Heart left ventricle (tissue), 16 donors: ENCODE measurements around the gene DNAJC8. TPM values are rescaled to one million over a fixed set of nuclear protein-coding genes. Genes with fewer than 3 reads are reported as not detected.

Experiments
- ATAC-seq, 4 donors: fragments of 200-7000 bp; cut with Tn5 transposase; one replicate each; pipeline ENCODE4 v1.9.1; 2020 to 2022; ENCODE audit warnings: moderate library complexity in 4 of 4, mild to moderate bottlenecking in 3 of 4, moderate number of reproducible peaks in 1 of 4
- DNase-seq, 5 donors: peaks; one replicate each; pipeline ENCODE4 v3.0.0-alpha.2; 2020
- H3K27ac ChIP-seq, 12 donors: fragments of 200-600 bp; sonication (generic) in 4 of 12; one replicate each; pipeline versions ENCODE4 v1.5.0 to v1.8.0; 2016 to 2022; ENCODE audit warnings: mild to moderate bottlenecking in 2 of 12
- H3K27me3 ChIP-seq, 9 donors: fragments of 200-600 bp; sonication (generic) in 2 of 9; one replicate each; pipeline versions ENCODE4 v1.5.1 to v1.8.0; 2016 to 2022; ENCODE audit warnings: mild to moderate bottlenecking in 3 of 9
- H3K36me3 ChIP-seq, 9 donors: fragments of 200-600 bp; sonication (generic) in 2 of 9; one replicate each; pipeline versions ENCODE4 v1.5.0 to v1.8.0; 2018 to 2022; ENCODE audit warnings: mild to moderate bottlenecking in 2 of 9
- H3K4me1 ChIP-seq, 12 donors: fragments of 200-600 bp; sonication (generic) in 4 of 12; one replicate each; pipeline versions ENCODE4 v1.5.0 to v1.8.0; 2016 to 2022; ENCODE audit warnings: mild to moderate bottlenecking in 3 of 12
- H3K4me3 ChIP-seq, 12 donors: fragments of 200-600 bp; sonication (generic) in 4 of 12; one replicate each; pipeline versions ENCODE4 v1.5.0 to v1.8.0; 2017 to 2022; ENCODE audit warnings: mild to moderate bottlenecking in 9 of 12, moderate library complexity in 4 of 12
- H3K9me3 ChIP-seq, 12 donors: fragments of 200-600 bp; sonication (generic) in 4 of 12; one replicate each; pipeline versions ENCODE4 v1.5.0 to v1.8.0; 2016 to 2022; ENCODE audit warnings: mild to moderate bottlenecking in 1 of 12
- CTCF ChIP-seq, 12 donors: fragments of 200-600 bp; sonication (generic) in 4 of 12; IDR thresholded peaks; one replicate each; pipeline versions ENCODE4 v1.5.0 to v1.8.0; 2018 to 2022; ENCODE audit warnings: antibody characterized with exemption in 12 of 12, mild to moderate bottlenecking in 5 of 12
- POLR2A ChIP-seq, 2 donors: fragments of 450-650 bp; IDR thresholded peaks; one replicate each; pipeline ENCODE4 v1.6.1; 2017; ENCODE audit warnings: antibody characterized with exemption in 2 of 2, mild to moderate bottlenecking in 2 of 2, moderate library complexity in 2 of 2
- WGBS, 4 donors: extraction: QIAGEN DNeasy Blood & Tissue Kit in 2 of 4; methylation state at CpG; one replicate each; pipeline versions ENCODE4 v1.1.5 to v1.1.7; 2013 to 2018; 5-methylcytosine and 5-hydroxymethylcytosine counted together
- intact Hi-C, 10 donors: fragments of 100-400 bp; cut with DNase I; formaldehyde crosslinking; loops; one replicate each; pipeline versions ENCODE4 v1.11.1 to v1.14.2; 2022
- polyA plus RNA-seq, 2 donors: library from polyadenylated mRNA; stranded (reverse); fragments of 200-250 nt; gene quantifications; one replicate each; pipeline ENCODE4 v1.2.3, GENCODE V29; 2013
- total RNA-seq, 9 donors: library from RNA; depleted of rRNA in 2 of 9; stranded (reverse); fragments of >200 nt in 2 of 9; fragmentation: NEBNext Ultra II Directional in 3 of 9; extraction: Animal tissue kit (Norgen Biotek cat#: 25700) in 3 of 9; gene quantifications; one replicate each; pipeline versions ENCODE4 v1.1.0 to v1.2.4, GENCODE V29; 2016 to 2023
- donor health status: ischemic (EF 13 %, LVEDD 7.1; RV severe dilation, severe dysfunction).
- donor health status: healthy with polysubstance abuse.
- donor health status: DM: no; HTN: yes; CAD: no.
- donor health status: DM: no; HTN: no; CAD: no.
- donor health status: ischemic (EF 25% LVEDD 6.9; RV normal size, moderate dysfunction).
- donor health status: ischemic (EF 25% LVEDD 5.7; RV mildly dilated, moderate dysfunction).
- donor health status: healthy.
- donor health status: DM: yes; HTN: yes; CAD: no.
- donor health status: ischemic (EF 35%, LVEDD 5.7; RV mildly dilated, moderate dysfunction).
- donor health status: nonischemic (EF 11% LVEDD 7.7; RV severe dilation, severe dysfunction).
- donor health status: DM: yes; HTN: yes; CAD: no.
- donor health status: PGD.
- donor health status: ischemic (EF 29% LVEDD 5.4; RV normal size, mild dysfunction).
- donor health status: nonischemic (EF 23%, LVEDD 6.1; RV moderate dilation, normal function).

The DNAJC8 gene
- total and polyA plus RNA-seq, 11 donors = 47.1 to 84.9 (median 58.4) TPM

DNA sequence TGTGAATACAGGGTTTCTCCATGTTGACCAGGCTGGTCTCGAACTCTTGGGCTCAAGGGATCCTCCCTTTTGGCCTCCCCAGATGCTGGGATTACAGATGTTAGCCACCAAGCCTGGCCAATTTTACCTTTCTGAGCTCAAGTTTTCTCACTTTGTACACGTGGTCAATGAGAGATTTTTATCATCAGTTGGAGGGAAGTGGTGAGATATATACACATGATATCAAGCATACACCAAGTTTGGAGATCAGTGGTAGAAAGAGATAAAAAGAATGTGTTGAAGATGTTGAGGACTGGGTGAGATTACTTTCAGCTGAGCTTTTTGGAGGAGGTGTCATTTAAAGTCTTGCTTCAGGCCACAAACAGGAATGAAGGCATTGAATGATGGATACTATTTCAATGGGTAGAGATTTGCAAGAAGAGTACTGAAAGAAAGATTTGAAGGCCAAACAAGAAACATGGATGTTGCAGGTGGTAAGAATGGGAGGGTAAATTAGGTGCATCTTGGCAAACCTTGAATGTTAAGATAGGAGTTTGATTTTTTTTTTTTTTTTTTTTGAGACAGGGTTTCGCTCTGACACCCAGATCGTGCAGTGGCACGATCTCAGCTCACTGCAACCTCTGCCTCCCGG, 23.5 kb upstream of the DNAJC8 start:
- Histone ChIP-seq H3K4me1 (peaks cover 0 to 24% (median 13%) of the 10 kb centered on the region in 12 donors), H3K9me3 (no peaks in the 10 kb centered on the region), H3K27me3 (peaks cover 0 to 7% (median 0%) of the 10 kb centered on the region in 9 donors), H3K27ac (no peak overlapping the region), H3K4me3 (no peak overlapping the region), H3K36me3 (no peaks in the 10 kb centered on the region)
- intact Hi-C loops = loop anchor here in 2 of 10 donors (10.0 kb wide), 2 partner anchors 68 to 348 kb away; partner anchors contain the start of gene MED18 (in 1 of the 2)
- no peak for DNase-seq
- no peak for ATAC-seq
- TF ChIP-seq CTCF (IDR thresholded peaks at IDR 0.05) (no peak), POLR2A (IDR thresholded peaks at IDR 0.05) (no peak)
- WGBS, 4 donors = 77 to 82% (median 81%) methylated on average over 6 of the region's 6 CpGs

DNA sequence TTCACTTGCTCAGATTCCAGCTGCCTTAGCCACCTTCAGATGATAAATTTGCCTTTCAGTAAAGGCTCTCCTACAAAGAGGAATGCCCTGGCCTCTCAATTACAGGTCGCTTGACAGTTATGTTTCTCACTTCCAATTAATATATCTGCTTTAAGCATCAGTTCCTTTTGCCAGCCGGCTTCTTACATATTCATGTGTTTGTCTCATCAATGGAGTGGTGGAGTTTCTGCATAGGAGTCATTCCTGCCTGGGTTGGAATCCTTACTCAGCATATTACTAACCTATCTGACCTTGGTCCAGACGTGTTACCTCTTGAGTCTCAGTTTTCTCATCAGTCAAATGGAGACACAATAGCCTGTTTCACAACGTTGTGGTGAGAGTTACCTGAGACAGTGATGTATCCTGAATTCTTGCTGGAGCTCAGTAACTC, 17.1 kb upstream of the DNAJC8 start:
- Histone ChIP-seq H3K9me3 (no peaks in the 10 kb centered on the region), H3K27me3 (peaks cover 0 to 7% (median 0%) of the 10 kb centered on the region in 9 donors), H3K4me3 (no peak overlapping the region), H3K36me3 (no peaks in the 10 kb centered on the region), H3K4me1 (peaks cover 0 to 60% (median 17%) of the 10 kb centered on the region in 12 donors), H3K27ac (peak overlapping the region in 7 of 12 donors; percentile 44 to 97 (median 84))
- 60 to 65% (median 62%) methylated on average over 4 of the region's 4 CpGs for WGBS, 4 donors
- intact Hi-C loops = loop anchor here in 7 of 10 donors (2.0 to 10.0 kb wide), 9 partner anchors 75 to 395 kb away; partner anchors contain the start of genes MED18 (in 6 of the 7), RCC1 (in 2 of the 7), PHACTR4 (in 1 of the 7) and RNU11 (in 1 of the 7)
- ATAC-seq = no peak
- DNase-seq = no peak
- TF ChIP-seq CTCF (IDR thresholded peaks at IDR 0.05) (no peak), POLR2A (IDR thresholded peaks at IDR 0.05) (no peak)

DNA sequence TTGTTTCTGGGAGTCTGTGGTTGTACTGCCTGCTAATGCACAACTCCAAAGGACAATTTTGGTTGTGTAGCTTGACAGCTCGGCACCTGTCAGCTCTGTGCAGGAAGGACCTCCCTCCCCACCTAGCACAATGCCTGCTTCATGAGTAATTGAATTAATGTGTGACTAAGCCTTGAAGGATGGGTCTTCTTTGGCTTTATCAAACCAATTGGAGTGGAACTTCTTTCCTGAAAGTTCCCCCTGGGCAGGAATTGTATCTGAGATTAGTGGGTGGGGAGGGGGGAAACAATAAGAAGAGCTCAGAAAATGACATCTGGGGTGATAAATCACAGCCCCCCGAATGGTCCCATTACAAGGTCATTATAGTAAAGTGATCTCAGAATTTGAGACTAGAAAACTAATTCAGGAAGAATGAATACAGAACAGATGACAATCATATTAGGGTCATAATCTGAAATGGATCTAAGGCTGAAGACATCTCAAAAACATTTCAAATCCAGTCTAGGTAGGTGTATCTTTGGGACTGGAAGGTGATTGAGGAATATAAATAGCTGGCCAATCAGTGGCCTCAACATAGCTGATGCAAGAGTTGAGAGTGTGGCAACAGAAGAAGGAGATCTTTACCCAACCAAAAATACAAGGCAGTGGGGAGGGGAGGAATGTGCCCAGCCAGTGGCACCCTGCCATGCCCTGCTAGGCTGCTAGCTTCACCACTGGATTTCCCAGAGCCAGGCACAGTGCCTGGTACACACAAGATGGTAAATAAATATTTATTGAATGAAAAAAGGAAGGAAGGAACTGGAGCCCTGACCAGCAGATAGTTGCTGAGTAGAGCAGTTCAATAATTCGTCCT, 16.4 kb upstream of the DNAJC8 start:
- H3K4me3 ChIP-seq = peak overlapping the region in 8 of 12 donors; percentile 15 to 33 (median 22)
- TF ChIP-seq POLR2A (IDR thresholded peaks at IDR 0.05) = no peak
- TF ChIP-seq CTCF (IDR thresholded peaks at IDR 0.05) = no peak
- H3K27me3 ChIP-seq = peaks cover 0 to 2% (median 0%) of the 10 kb centered on the region in 9 donors
- peak overlapping the region; percentile 4 to 97 (median 86) for H3K27ac ChIP-seq
- intact Hi-C loops = loop anchor here in 5 of 10 donors (2.0 to 10.0 kb wide), 7 partner anchors 78 to 396 kb away; partner anchors contain the start of genes MED18 (in 5 of the 5), RCC1 (in 2 of the 5), PHACTR4 (in 1 of the 5) and RNU11 (in 1 of the 5)
- H3K9me3 ChIP-seq = no peaks in the 10 kb centered on the region
- DNase-seq = peak; percentile 52 to 78 (median 74)
- H3K36me3 ChIP-seq = no peaks in the 10 kb centered on the region
- 18 to 26% (median 23%) methylated on average over 3 of the region's 3 CpGs for WGBS, 4 donors
- peaks cover 0 to 66% (median 20%) of the 10 kb centered on the region in 12 donors for H3K4me1 ChIP-seq
- ATAC-seq = peak; percentile 18 to 64 (median 44)
